Neural cell (in vitro differentiated cells): Measurements from ENCODE around the gene SREK1. TPM values are rescaled to one million over a fixed set of nuclear protein-coding genes. Genes with fewer than 3 reads are reported as not detected.
"Not testable (repeated sequence)": the region's sequence is repeated elsewhere in the genome, so short reads cannot be mapped to it uniquely, and the experiment has no call there.

Source experiments
- H2AFZ ChIP-seq: fragments of 200-600, 300-800 bp; sonication (generic), shearing (Covaris generic); 2 replicates; pipeline ENCODE4 v1.6.0; 2014; ENCODE audit warnings: low read depth, mild to moderate bottlenecking, antibody characterized with exemption, low read length, moderate library complexity
- H3F3A ChIP-seq: fragments of 200-600 bp; shearing (Covaris generic); 2 replicates; pipeline ENCODE4 v1.6.1; 2016; ENCODE audit warnings: mild to moderate bottlenecking, moderate library complexity, mixed read lengths, antibody characterized with exemption, low read length; ENCODE audit not compliant: insufficient read depth, poor library complexity, severe bottlenecking
- H3K27ac ChIP-seq: fragments of 200-600, 300-800 bp; sonication (generic), shearing (Covaris generic); 2 replicates; pipeline ENCODE4 v1.5.1; 2014; ENCODE audit warnings: mild to moderate bottlenecking, low read length, moderate library complexity
- H3K27me3 ChIP-seq: fragments of 300-800, 200-600 bp; sonication (generic), shearing (Covaris generic); 2 replicates; pipeline ENCODE4 v1.6.0; 2014; ENCODE audit warnings: mild to moderate bottlenecking, low read depth, low read length, moderate library complexity; ENCODE audit not compliant: insufficient read depth
- H3K36me3 ChIP-seq: fragments of 300-800, 200-600 bp; sonication (generic), shearing (Covaris generic); 2 replicates; pipeline ENCODE4 v1.5.1; 2014; ENCODE audit warnings: mild to moderate bottlenecking, antibody characterized with exemption, low read length, moderate library complexity; ENCODE audit not compliant: insufficient read depth
- H3K4me2 ChIP-seq: fragments of 300-800, 200-600 bp; sonication (generic), shearing (Covaris generic); 2 replicates; pipeline ENCODE4 v1.6.0; 2014; ENCODE audit warnings: mild to moderate bottlenecking, low read length
- H3K4me3 ChIP-seq: fragments of 300-800, 200-600 bp; sonication (generic), shearing (Covaris generic); 2 replicates; pipeline ENCODE4 v1.5.1; 2014; ENCODE audit warnings: mild to moderate bottlenecking, low read length, moderate library complexity
- H3K79me2 ChIP-seq: fragments of 200-600 bp; shearing (Covaris generic); replicated peaks from 2 replicates; pipeline ENCODE4 v1.6.0; 2014; ENCODE audit warnings: mild to moderate bottlenecking, low read length, moderate library complexity; ENCODE audit not compliant: insufficient read depth
- H3K9ac ChIP-seq: fragments of 300-800, 200-600 bp; sonication (generic), shearing (Covaris generic); 2 replicates; pipeline ENCODE4 v1.6.1; 2016; ENCODE audit warnings: mild to moderate bottlenecking, low read length, mixed read lengths
- H3K9me2 ChIP-seq: fragments of 200-600 bp; shearing (Covaris generic); 2 replicates; pipeline ENCODE4 v1.6.1; 2016; ENCODE audit warnings: mild to moderate bottlenecking, low read length, mixed read lengths; ENCODE audit not compliant: insufficient read depth
- H3K9me3 ChIP-seq: fragments of 200-600, 300-800 bp; sonication (generic), shearing (Covaris generic); 2 replicates; pipeline ENCODE4 v1.6.1; 2016; ENCODE audit warnings: mild to moderate bottlenecking, mixed run types, low read length, moderate library complexity, mixed read lengths
- H4K20me1 ChIP-seq: fragments of 200-600 bp; shearing (Covaris generic); 2 replicates; pipeline ENCODE4 v1.6.1; 2016; ENCODE audit warnings: mild to moderate bottlenecking, mixed run types; ENCODE audit not compliant: insufficient read depth
- CTCF ChIP-seq: fragments of 450-650 bp; IDR thresholded peaks from 2 replicates; pipeline ENCODE4 v1.5.1; 2014; ENCODE audit warnings: antibody characterized with exemption, mild to moderate bottlenecking, moderate library complexity; ENCODE audit not compliant: poor library complexity, severe bottlenecking
- EP300 ChIP-seq: fragments of 450-650 bp; conservative IDR thresholded peaks from 2 replicates; pipeline ENCODE4 v1.6.1; 2014; ENCODE audit warnings: antibody characterized with exemption, mild to moderate bottlenecking, moderate library complexity; ENCODE audit not compliant: poor library complexity, severe bottlenecking
- EZH2 ChIP-seq: fragments of 200-600, 300-800 bp; shearing (Covaris generic), sonication (generic); IDR thresholded peaks from 2 replicates; pipeline ENCODE4 v1.6.1; 2014; ENCODE audit warnings: antibody characterized with exemption, low read length, borderline replicate concordance, mild to moderate bottlenecking; ENCODE audit not compliant: insufficient read depth, poor library complexity, severe bottlenecking
- MXI1 ChIP-seq: fragments of 450-650 bp; conservative IDR thresholded peaks from 2 replicates; pipeline ENCODE4 v1.6.1; 2014; ENCODE audit warnings: antibody characterized with exemption, mild to moderate bottlenecking; ENCODE audit not compliant: poor library complexity, severe bottlenecking
- POLR2AphosphoS5 ChIP-seq: IDR thresholded peaks from 2 replicates; pipeline ENCODE4 v1.6.1; 2012
- RAD21 ChIP-seq: fragments of 450-650 bp; conservative IDR thresholded peaks from 2 replicates; pipeline ENCODE4 v1.6.1; 2014; ENCODE audit warnings: antibody characterized with exemption, mild to moderate bottlenecking, moderate library complexity
- REST ChIP-seq: IDR thresholded peaks from 2 replicates; pipeline ENCODE4 v1.6.1; 2012; ENCODE audit warnings: borderline replicate concordance
- SMC3 ChIP-seq: fragments of 450-650 bp; conservative IDR thresholded peaks from 2 replicates; pipeline ENCODE4 v1.6.1; 2014; ENCODE audit warnings: antibody characterized with exemption, mild to moderate bottlenecking, moderate library complexity; ENCODE audit not compliant: poor library complexity
- TAF1 ChIP-seq: IDR thresholded peaks from 2 replicates; pipeline ENCODE4 v1.6.1; 2012; ENCODE audit warnings: low read depth
- polyA plus RNA-seq: library from polyadenylated mRNA; depleted of rRNA; stranded (reverse); fragments of >200 nt; gene quantifications from 2 replicates; pipeline ENCODE4 v1.2.3, GENCODE V29; 2014

The SREK1 gene
- polyA plus RNA-seq, 1 donor from 2014 or later = 73.6 TPM

GRCh38 chr5:66213533-66213932 is 69.4 kb downstream of the SREK1 start:
- no peaks in the 10 kb centered on the region for H3F3A ChIP-seq
- H3K27me3 ChIP-seq = no peaks in the 10 kb centered on the region
- no peaks in the 10 kb centered on the region for H4K20me1 ChIP-seq
- TF ChIP-seq EZH2 (no peak), SMC3 (no peak), EP300 (no peak), POLR2AphosphoS5 (no peak), MXI1 (no peak), REST (no peak), RAD21 (no peak), TAF1 (no peak), CTCF (no peak)
- H3K36me3 ChIP-seq = no peaks in the 10 kb centered on the region
- H3K9me3 ChIP-seq = no peaks in the 10 kb centered on the region
- no peak overlapping the region for H2AFZ ChIP-seq
- no peak overlapping the region for H3K4me2 ChIP-seq
- H3K9ac ChIP-seq = no peak overlapping the region
- H3K4me3 ChIP-seq = no peak overlapping the region
- no peak overlapping the region for H3K27ac ChIP-seq
- H3K79me2 ChIP-seq = no peaks in the 10 kb centered on the region
- H3K9me2 ChIP-seq = no peaks in the 10 kb centered on the region

- Histone ChIP-seq H3K27ac (no peak overlapping the region), H4K20me1 (no peaks in the 10 kb centered on the region), H2AFZ (no peak overlapping the region), H3K36me3 (no peaks in the 10 kb centered on the region), H3K4me3 (no peak overlapping the region), H3K9me2 (no peaks in the 10 kb centered on the region), H3K79me2 (no peaks in the 10 kb centered on the region), H3F3A (no peaks in the 10 kb centered on the region), H3K4me2 (no peak overlapping the region), H3K27me3 (no peaks in the 10 kb centered on the region), H3K9ac (no peak overlapping the region), H3K9me3 (no peaks in the 10 kb centered on the region)
- TF ChIP-seq CTCF (no peak), TAF1 (no peak), EZH2 (no peak), REST (no peak), POLR2AphosphoS5 (no peak), SMC3 (no peak), MXI1 (no peak), EP300 (no peak), RAD21 (no peak)
Observed at GRCh38 chr5:66222455-66222854, 78.4 kb downstream of the SREK1 start.

GRCh38 chr5:66222896-66223295 is 78.8 kb downstream of the SREK1 start:
- H4K20me1 ChIP-seq, H3K9me3 ChIP-seq, H3K27me3 ChIP-seq, H3K36me3 ChIP-seq, H2AFZ ChIP-seq, H3K27ac ChIP-seq, H3K79me2 ChIP-seq, H3K9ac ChIP-seq, H3K9me2 ChIP-seq, H3F3A ChIP-seq, H3K4me3 ChIP-seq, H3K4me2 ChIP-seq: not testable (repeated sequence)
